H1 (cell line): ENCODE data around the gene SGPP2. TPM values are rescaled to one million over a fixed set of nuclear protein-coding genes. Genes with fewer than 3 reads are reported as not detected.

Experiments used
- CTCF ChIA-PET: fragments of 300-600 bp; sonication (Branson Sonifier 250); formaldehyde crosslinking; loops from one replicate; lab custom pipeline; 2021; ENCODE audit not compliant: partially characterized antibody; lab: Charles Lee
- POLR2A ChIA-PET: fragments of 300-600 bp; sonication (Branson Sonifier 250); formaldehyde crosslinking; loops from one replicate; lab custom pipeline; 2021; ENCODE audit warnings: inconsistent platforms; ENCODE audit not compliant: partially characterized antibody; lab: Charles Lee
- DNase-seq, 2 experiments: peaks; one replicate each; pipeline versions ENCODE4 v3.0.0 to v3.0.0-alpha.2; 2010 to 2022; ENCODE audit warnings: low spot score in 2 of 2, low read depth in 1 of 2, mixed read lengths in 1 of 2
- FAIRE-seq: peaks from 2 replicates; lab custom pipeline; 2011; peaks lifted over from hg19 to GRCh38; lab: Jason Lieb, UNC
- H2AFZ ChIP-seq: 2 replicates; pipeline ENCODE4 v1.8.1; 2012; ENCODE audit warnings: low read length, inconsistent platforms
- H2AK5ac ChIP-seq: 2 replicates; pipeline ENCODE4 v1.6.1; 2013; ENCODE audit warnings: low read depth, low read length
- H2BK120ac ChIP-seq: replicated peaks from 2 replicates; pipeline ENCODE3; 2013; ENCODE audit warnings: low read depth, low read length, inconsistent platforms
- H2BK12ac ChIP-seq: 2 replicates; pipeline ENCODE4 v1.6.1; 2013; ENCODE audit warnings: low read depth, low read length
- H2BK15ac ChIP-seq: 2 replicates; pipeline ENCODE4 v1.6.1; 2013; ENCODE audit warnings: low read length
- H2BK20ac ChIP-seq: 2 replicates; pipeline ENCODE4 v1.6.1; 2013; ENCODE audit warnings: low read length
- H2BK5ac ChIP-seq: 2 replicates; pipeline ENCODE4 v1.6.1; 2013; ENCODE audit warnings: low read depth, low read length
- H3K14ac ChIP-seq: 2 replicates; pipeline ENCODE4 v1.6.1; 2013; ENCODE audit warnings: inconsistent platforms; ENCODE audit not compliant: insufficient read length
- H3K18ac ChIP-seq: 2 replicates; pipeline ENCODE4 v1.6.1; 2013; ENCODE audit warnings: low read length; ENCODE audit errors: extremely low read depth
- H3K23ac ChIP-seq: 2 replicates; pipeline ENCODE4 v1.6.1; 2013; ENCODE audit warnings: inconsistent platforms; ENCODE audit not compliant: insufficient read length
- H3K23me2 ChIP-seq: 2 replicates; pipeline ENCODE4 v1.6.1; 2013; ENCODE audit warnings: low read depth, low read length
- H3K27ac ChIP-seq: 2 replicates; pipeline ENCODE4 v1.6.1; 2011; ENCODE audit warnings: low read depth, low read length, inconsistent platforms
- H3K27me3 ChIP-seq, 4 experiments: replicated peaks in 1 of 4; 1 replicate in 1 of 4; 2 replicates in 3 of 4; pipeline versions ENCODE4 v1.6.1 to v1.8.1; 2011 to 2013; ENCODE audit warnings: low read length in 3 of 4, mild to moderate bottlenecking in 3 of 4, inconsistent platforms in 2 of 4, mixed read lengths in 2 of 4, moderate library complexity in 1 of 4; ENCODE audit not compliant: control insufficient read depth in 3 of 4, insufficient read depth in 3 of 4; ENCODE audit errors: extremely low read depth in 1 of 4
- H3K36me3 ChIP-seq, 4 experiments: 2 replicates each; pipeline versions ENCODE4 v1.6.1 to v1.8.1; 2011 to 2013; ENCODE audit warnings: mild to moderate bottlenecking in 4 of 4, low read length in 3 of 4, moderate library complexity in 2 of 4, control low read depth in 1 of 4, inconsistent platforms in 1 of 4; ENCODE audit not compliant: insufficient read depth in 4 of 4, control insufficient read depth in 2 of 4
- H3K4ac ChIP-seq: replicated peaks from 2 replicates; pipeline ENCODE3; 2013; ENCODE audit warnings: low read length, low read depth, mixed read lengths, inconsistent platforms; ENCODE audit not compliant: insufficient read length
- H3K4me1 ChIP-seq, 4 experiments: replicated peaks in 1 of 4; 1 replicate in 1 of 4; 2 replicates in 3 of 4; pipeline versions ENCODE4 v1.6.1 to v1.8.1; 2011 to 2013; ENCODE audit warnings: low read length in 3 of 4, inconsistent platforms in 2 of 4, mixed read lengths in 1 of 4; ENCODE audit not compliant: insufficient read depth in 4 of 4, control insufficient read depth in 3 of 4
- H3K4me2 ChIP-seq, 2 experiments: 2 replicates each; pipeline versions ENCODE4 v1.6.1 to v1.8.1; 2011 to 2013; ENCODE audit warnings: low read depth in 2 of 2, low read length in 2 of 2, control low read depth in 1 of 2, inconsistent platforms in 1 of 2, mild to moderate bottlenecking in 1 of 2; ENCODE audit not compliant: insufficient read depth in 1 of 2
- H3K4me3 ChIP-seq, 4 experiments: fragments of 200-600, 300-600 bp in 1 of 4; sonication (generic), shearing (Covaris generic), sonication (Bioruptor Twin) in 1 of 4; 2 replicates each; pipeline versions ENCODE4 v1.5.1 to v1.8.1; 2011 to 2016; ENCODE audit warnings: low read length in 4 of 4, low read depth in 3 of 4, control low read depth in 2 of 4, inconsistent platforms in 2 of 4, mild to moderate bottlenecking in 2 of 4, mixed read lengths in 1 of 4, moderate library complexity in 1 of 4; ENCODE audit not compliant: insufficient read depth in 2 of 4; ENCODE audit errors: extremely low read depth in 1 of 4
- H3K56ac ChIP-seq: replicated peaks from 2 replicates; pipeline ENCODE3; 2013; ENCODE audit warnings: low read depth, mild to moderate bottlenecking, mixed read lengths, low read length, inconsistent platforms; ENCODE audit not compliant: insufficient read length
- H3K79me1 ChIP-seq: 2 replicates; pipeline ENCODE4 v1.6.1; 2013; ENCODE audit warnings: low read depth, low read length, control low read depth
- H3K79me2 ChIP-seq, 2 experiments: 2 replicates each; pipeline versions ENCODE4 v1.6.1 to v1.8.1; 2012 to 2013; ENCODE audit warnings: low read length in 2 of 2, mild to moderate bottlenecking in 2 of 2, inconsistent platforms in 1 of 2; ENCODE audit not compliant: insufficient read depth in 2 of 2, control insufficient read depth in 1 of 2
- H3K9ac ChIP-seq, 4 experiments: replicated peaks in 1 of 4; 1 replicate in 1 of 4; 2 replicates in 3 of 4; pipeline versions ENCODE4 v1.6.1 to v1.8.1; 2011 to 2013; ENCODE audit warnings: low read depth in 3 of 4, low read length in 3 of 4, control low read depth in 2 of 4, mild to moderate bottlenecking in 2 of 4, moderate library complexity in 2 of 4, inconsistent platforms in 1 of 4; ENCODE audit errors: extremely low read depth in 1 of 4
- H3K9me3 ChIP-seq, 2 experiments: 2 replicates each; pipeline versions ENCODE4 v1.6.1 to v1.8.1; 2012 to 2013; ENCODE audit warnings: mild to moderate bottlenecking in 2 of 2, moderate library complexity in 2 of 2, control low read depth in 1 of 2, inconsistent platforms in 1 of 2, low read depth in 1 of 2, low read length in 1 of 2, mixed read lengths in 1 of 2; ENCODE audit not compliant: insufficient read depth in 2 of 2
- H4K20me1 ChIP-seq, 2 experiments: replicated peaks in 1 of 2; 2 replicates each; pipeline versions ENCODE3 to v1.8.1; 2011 to 2013; ENCODE audit warnings: inconsistent platforms in 2 of 2, low read length in 2 of 2, mild to moderate bottlenecking in 1 of 2; ENCODE audit not compliant: insufficient read depth in 2 of 2, control insufficient read depth in 1 of 2
- H4K5ac ChIP-seq: 2 replicates; pipeline ENCODE4 v1.6.1; 2013; ENCODE audit warnings: low read length, low read depth, mixed read lengths, inconsistent platforms; ENCODE audit not compliant: insufficient read length
- H4K8ac ChIP-seq: 2 replicates; pipeline ENCODE4 v1.8.0; 2013; ENCODE audit warnings: mild to moderate bottlenecking, moderate library complexity, low read length, inconsistent platforms; ENCODE audit not compliant: insufficient read depth; ENCODE audit errors: extremely low read depth
- H4K91ac ChIP-seq: replicated peaks from 2 replicates; pipeline ENCODE3; 2013; ENCODE audit warnings: low read length, mixed read lengths, inconsistent platforms; ENCODE audit not compliant: insufficient read length
- BRCA1 ChIP-seq: IDR thresholded peaks from 2 replicates; pipeline ENCODE4 v1.6.1; 2012; ENCODE audit warnings: low read depth, low read length, improper control_type of control experiment
- CTBP2 ChIP-seq: IDR thresholded peaks from 2 replicates; pipeline ENCODE4 v1.7.0; 2011; ENCODE audit warnings: borderline replicate concordance, mild to moderate bottlenecking, moderate library complexity, mixed read lengths, low read length; ENCODE audit not compliant: insufficient read depth, insufficient read length
- EZH2 ChIP-seq: fragments of 200-600 bp; sonication (generic); IDR thresholded peaks from 2 replicates; pipeline ENCODE4 v1.7.1; 2012; ENCODE audit warnings: low read depth, mild to moderate bottlenecking, moderate library complexity, low read length, inconsistent platforms; ENCODE audit not compliant: severe bottlenecking
- GABPA ChIP-seq: IDR thresholded peaks from 2 replicates; pipeline ENCODE4 v1.6.1; 2011; ENCODE audit warnings: mild to moderate bottlenecking, low read length, moderate library complexity, borderline replicate concordance; ENCODE audit not compliant: insufficient read depth
- HDAC2 ChIP-seq, 2 experiments: fragments of 300-600 bp in 1 of 2; sonication (generic) in 1 of 2; IDR thresholded peaks; 2 replicates each; pipeline ENCODE4 v1.6.1; 2011 to 2012; ENCODE audit warnings: low read depth in 2 of 2, low read length in 2 of 2, mild to moderate bottlenecking in 2 of 2, moderate library complexity in 2 of 2, borderline replicate concordance in 1 of 2, inconsistent platforms in 1 of 2
- HDAC6 ChIP-seq: IDR thresholded peaks from one replicate; pipeline ENCODE4 v1.7.1; 2012; ENCODE audit warnings: low read depth, mild to moderate bottlenecking, inconsistent platforms, low read length, moderate library complexity
- JUN ChIP-seq: IDR thresholded peaks from 2 replicates; pipeline ENCODE4 v1.6.1; 2011; ENCODE audit warnings: low read depth, mild to moderate bottlenecking, improper control_type of control experiment, low read length
- KDM1A ChIP-seq: fragments of 200-600, 300-600 bp; sonication (generic); IDR thresholded peaks from 2 replicates; pipeline ENCODE4 v1.7.1; 2016; ENCODE audit warnings: mild to moderate bottlenecking, low read length, borderline replicate concordance
- NANOG ChIP-seq: IDR thresholded peaks from 2 replicates; pipeline ENCODE4 v1.6.1; 2011; ENCODE audit warnings: low read length, low read depth, mild to moderate bottlenecking, inconsistent platforms; ENCODE audit not compliant: insufficient read depth, poor library complexity, severe bottlenecking
- NRF1 ChIP-seq: IDR thresholded peaks from 2 replicates; pipeline ENCODE4 v1.6.1; 2011; ENCODE audit warnings: mild to moderate bottlenecking, low read depth, low read length, improper control_type of control experiment
- PHF8 ChIP-seq: fragments of 200-600 bp; sonication (generic); conservative IDR thresholded peaks from 2 replicates; pipeline ENCODE4 v1.7.1; 2012; ENCODE audit warnings: low read depth, mild to moderate bottlenecking, inconsistent platforms, low read length, moderate library complexity
- POLR2A ChIP-seq, 2 experiments: IDR thresholded peaks; 1 replicate in 1 of 2; 2 replicates in 1 of 2; pipeline ENCODE4 v1.6.1; 2011; ENCODE audit warnings: low read depth in 2 of 2, low read length in 2 of 2, mild to moderate bottlenecking in 2 of 2; ENCODE audit errors: control extremely low read depth in 1 of 2
- POU5F1 ChIP-seq: IDR thresholded peaks from 2 replicates; pipeline ENCODE4 v1.6.1; 2011; ENCODE audit warnings: low read depth, mild to moderate bottlenecking, low read length, moderate library complexity
- TCF12 ChIP-seq: IDR thresholded peaks from 2 replicates; pipeline ENCODE4 v1.6.1; 2011; ENCODE audit warnings: low read depth, mild to moderate bottlenecking, low read length
- TEAD4 ChIP-seq: IDR thresholded peaks from 2 replicates; pipeline ENCODE4 v1.6.1; 2012; ENCODE audit warnings: low read depth, low read length, inconsistent platforms, mixed read lengths
- WGBS, 2 experiments: shearing (Covaris generic) in 1 of 2; methylation state at CpG; one replicate each; pipeline versions ENCODE4 v1.1.6 to v1.1.7; 2013 to 2015; ENCODE audit warnings: low lambda C conversion rate in 2 of 2, mixed read lengths in 2 of 2, inconsistent platforms in 1 of 2, low coverage in 1 of 2, missing lambda C conversion rate in 1 of 2; ENCODE audit not compliant: insufficient replicate concordance in 2 of 2, insufficient coverage in 1 of 2, insufficient read length in 1 of 2; ENCODE audit errors: extremely low coverage in 1 of 2, missing lambda C conversion rate in 1 of 2; 5-methylcytosine and 5-hydroxymethylcytosine counted together
- polyA plus RNA-seq, 7 experiments: library from polyadenylated mRNA; depleted of rRNA in 3 of 7; stranded (reverse) in 5 of 7; unstranded in 2 of 7; fragments of >200 nt in 5 of 7; fragments of 200-250 nt in 2 of 7; gene quantifications; 1 replicate in 5 of 7; 2 replicates in 1 of 7; 4 replicates in 1 of 7; pipeline versions ENCODE4 v1.2.1 to v1.2.3, GENCODE V29; 2011 to 2013; ENCODE audit warnings: missing spikeins in 2 of 7, mixed read lengths in 2 of 7
- total RNA-seq: library from RNA; stranded (reverse); fragmentation: NEBNext Ultra II Directional; extraction: Animal tissue kit (Norgen Biotek cat#: 25700); gene quantifications from 2 replicates; pipeline ENCODE4 v1.2.1, GENCODE V29; 2021

Gene SGPP2
- total and polyA plus RNA-seq, 2 of the 8 experiments (the other 6 are each of a cell fraction or from before 2014, with no cell fraction given), result 0.29 TPM; not detected in 1

- Histone ChIP-seq H3K4me2 (no peak overlapping the region), H3K27ac (no peak overlapping the region), H2AK5ac (no peak overlapping the region), H3K4ac (no peak overlapping the region), H2AFZ (no peak overlapping the region), H3K27me3 (no peaks in the 10 kb centered on the region), H3K23me2 (no peaks in the 10 kb centered on the region), H3K4me3 (no peak overlapping the region), H4K5ac (no peak overlapping the region), H3K36me3 (no peaks in the 10 kb centered on the region), H4K20me1 (no peaks in the 10 kb centered on the region), H3K9me3 (no peaks in the 10 kb centered on the region; a peak in 1 of 4 replicates), H3K56ac (no peak overlapping the region), H2BK5ac (no peak overlapping the region), H3K9ac (no peak overlapping the region), H3K18ac (no peak overlapping the region), H4K8ac (no peak overlapping the region), H3K23ac (no peak overlapping the region), H2BK12ac (no peak overlapping the region), H2BK20ac (no peak overlapping the region), H2BK15ac (no peak overlapping the region), H4K91ac (no peak overlapping the region), H3K14ac (no peak overlapping the region), H2BK120ac (no peak overlapping the region), H3K79me2 (no peaks in the 10 kb centered on the region), H3K79me1 (no peaks in the 10 kb centered on the region), H3K4me1 (peaks cover 0 to 2% (median 0%) of the 10 kb centered on the region in 4 experiments; a peak in 2 of 7 replicates)
- POLR2A ChIA-PET, result no interaction called here
- TF ChIP-seq PHF8, result no peak
- TF ChIP-seq HDAC6, result no peak
- TF ChIP-seq TEAD4, result no peak
- no peak for TF ChIP-seq CTBP2
- TF ChIP-seq NANOG, result no peak
- TF ChIP-seq KDM1A, result no peak
- no peak for TF ChIP-seq GABPA
- no peak for TF ChIP-seq POLR2A (IDR thresholded peaks at IDR 0.05; ENCODE audit: control extremely low read depth in 1 of 2, low read depth in 2 of 2, low read length in 2 of 2)
- TF ChIP-seq POU5F1, result no peak
- TF ChIP-seq EZH2, result no peak
- TF ChIP-seq BRCA1, result no peak
- no peak for TF ChIP-seq JUN
- no peak for TF ChIP-seq HDAC2 (IDR thresholded peaks at IDR 0.05; ENCODE audit: borderline replicate concordance in 1 of 2, low read depth in 2 of 2, low read length in 2 of 2)
- TF ChIP-seq NRF1, result no peak
- TF ChIP-seq TCF12, result no peak
- 87% methylated on average over 3 of the region's 3 CpGs; no CpG with 5 or more reads in 1 of the 2 experiments for whole genome bisulfite sequencing, 2 experiments
- DNase-seq (no peak), FAIRE-seq (no peak)
- CTCF ChIA-PET, result no interaction called here
Observed at GRCh38 chr2:222538535-222538934, 114.2 kb downstream of the SGPP2 start.
